ENCODE results near the gene TMEM31.

Gene TMEM31

GRCh38 chrX:103691059-103691458 lies 19.6 kb upstream of the TMEM31 start:
- H4K20me1 ChIP-seq (ENCODE audit: low read depth, low read length): no peaks in the 10 kb centered on the region
- peaks cover 4% of the 10 kb centered on the region for H3K79me2 ChIP-seq (ENCODE audit: insufficient read depth, low read length)
- no peaks in the 10 kb centered on the region for H3K36me3 ChIP-seq (ENCODE audit: low read length)
- H3K9me2 ChIP-seq (replicated peaks; ENCODE audit: insufficient read depth, low read length): no peaks in the 10 kb centered on the region
- no peak for TF ChIP-seq CTCF (IDR thresholded peaks at IDR 0.05; ENCODE audit: insufficient read depth, low read length, poor library complexity, severe bottlenecking)
- no peak for TF ChIP-seq EZH2phosphoT487 (conservative IDR thresholded peaks at IDR 0.05; ENCODE audit: low read length)
- no peaks in the 10 kb centered on the region for H3K9me3 ChIP-seq (ENCODE audit: insufficient read depth, low read length)
- no peak overlapping the region for H3K4me3 ChIP-seq (ENCODE audit: insufficient read depth, low read length, poor library complexity, severe bottlenecking)
- H3K4me2 ChIP-seq (ENCODE audit: low read depth, low read length, poor library complexity, severe bottlenecking): no peak overlapping the region
- no peaks in the 10 kb centered on the region for H3K27me3 ChIP-seq (ENCODE audit: low read length)
- peaks cover 14% of the 10 kb centered on the region; the same call in 1 of the 2 replicates for H3F3A ChIP-seq (ENCODE audit: insufficient read depth)
- H3K27ac ChIP-seq (ENCODE audit: low read depth, low read length): no peak overlapping the region
- H2AFZ ChIP-seq (ENCODE audit: low read depth, low read length, severe bottlenecking): no peak overlapping the region
- H3K9ac ChIP-seq (ENCODE audit: low read length): no peak overlapping the region

- Histone ChIP-seq H3K9ac (ENCODE audit: low read length) (no peak overlapping the region), H3K4me2 (ENCODE audit: low read depth, low read length, poor library complexity, severe bottlenecking) (no peak overlapping the region), H3K79me2 (ENCODE audit: insufficient read depth, low read length) (no peaks in the 10 kb centered on the region), H3K9me2 (replicated peaks; ENCODE audit: insufficient read depth, low read length) (no peaks in the 10 kb centered on the region), H3K36me3 (ENCODE audit: low read length) (no peaks in the 10 kb centered on the region), H2AFZ (ENCODE audit: low read depth, low read length, severe bottlenecking) (no peak overlapping the region), H3K27ac (ENCODE audit: low read depth, low read length) (no peak overlapping the region), H3K9me3 (ENCODE audit: insufficient read depth, low read length) (no peaks in the 10 kb centered on the region), H4K20me1 (ENCODE audit: low read depth, low read length) (no peaks in the 10 kb centered on the region), H3F3A (ENCODE audit: insufficient read depth) (no peaks in the 10 kb centered on the region), H3K27me3 (ENCODE audit: low read length) (no peaks in the 10 kb centered on the region), H3K4me3 (ENCODE audit: insufficient read depth, low read length, poor library complexity, severe bottlenecking) (no peak overlapping the region)
- TF ChIP-seq EZH2phosphoT487 (conservative IDR thresholded peaks at IDR 0.05; ENCODE audit: low read length) (no peak), CTCF (IDR thresholded peaks at IDR 0.05; ENCODE audit: insufficient read depth, low read length, poor library complexity, severe bottlenecking) (no peak)
These were observed 13.0 kb upstream of the TMEM31 start for GRCh38 chrX:103697687-103698086.

GRCh38 chrX:103699243-103699642 lies 11.5 kb upstream of the TMEM31 start:
- Histone ChIP-seq H3K27me3 (ENCODE audit: low read length) (no peaks in the 10 kb centered on the region), H3K9me2 (replicated peaks; ENCODE audit: insufficient read depth, low read length) (no peaks in the 10 kb centered on the region), H3K27ac (ENCODE audit: low read depth, low read length) (no peak overlapping the region), H3K79me2 (ENCODE audit: insufficient read depth, low read length) (no peaks in the 10 kb centered on the region), H3K9me3 (ENCODE audit: insufficient read depth, low read length) (no peaks in the 10 kb centered on the region), H4K20me1 (ENCODE audit: low read depth, low read length) (no peaks in the 10 kb centered on the region), H3K36me3 (ENCODE audit: low read length) (no peaks in the 10 kb centered on the region), H3K9ac (ENCODE audit: low read length) (no peak overlapping the region), H2AFZ (ENCODE audit: low read depth, low read length, severe bottlenecking) (no peak overlapping the region), H3K4me3 (ENCODE audit: insufficient read depth, low read length, poor library complexity, severe bottlenecking) (no peak overlapping the region), H3K4me2 (ENCODE audit: low read depth, low read length, poor library complexity, severe bottlenecking) (no peak overlapping the region), H3F3A (ENCODE audit: insufficient read depth) (no peaks in the 10 kb centered on the region)
- no peak for TF ChIP-seq EZH2phosphoT487 (conservative IDR thresholded peaks at IDR 0.05; ENCODE audit: low read length)
- TF ChIP-seq CTCF (IDR thresholded peaks at IDR 0.05; ENCODE audit: insufficient read depth, low read length, poor library complexity, severe bottlenecking): no peak
